ENCODE results near the gene IL26.
"Not testable (repeated sequence)": the region's sequence is repeated elsewhere in the genome, so short reads cannot be mapped to it uniquely, and the experiment has no call there.

IL26 gene

GRCh38 chr12:68234140-68234539 is 8.5 kb upstream of the IL26 start:
- in situ Hi-C loops (cut with MboI; ENCODE audit: low sequenced_read_pairs) = no loop called here
- DNase-seq (ENCODE audit: low spot score in 2 of 2) = no peak

GRCh38 chr12:68233498-68233897 is 7.9 kb upstream of the IL26 start:
- Histone ChIP-seq H3K4me1 (no peaks in the 10 kb centered on the region), H3K9me3 (no peaks in the 10 kb centered on the region), H3K4me3 (no peak overlapping the region), H3K27me3 (ENCODE audit: low read depth) (peaks cover 4% of the 10 kb centered on the region; the same call in 1 of the 2 replicates), H3K36me3 (replicated peaks) (no peaks in the 10 kb centered on the region)
- in situ Hi-C loops (cut with MboI; ENCODE audit: low sequenced_read_pairs) = no loop called here
- DNase-seq (ENCODE audit: low spot score in 2 of 2) = no peak

More at GRCh38 chr12:68234140-68234539, 8.5 kb upstream of the IL26 start:
- H3K4me1 ChIP-seq = no peaks in the 10 kb centered on the region
- peaks cover 4% of the 10 kb centered on the region; the same call in 1 of the 2 replicates for H3K27me3 ChIP-seq (ENCODE audit: low read depth)
- H3K9me3 ChIP-seq = no peaks in the 10 kb centered on the region
- no peak overlapping the region for H3K4me3 ChIP-seq
- H3K36me3 ChIP-seq (replicated peaks) = no peaks in the 10 kb centered on the region

- Histone ChIP-seq H3K9me3 (no peaks in the 10 kb centered on the region), H3K4me1 (no peaks in the 10 kb centered on the region), H3K4me3 (no peak overlapping the region), H3K27me3 (ENCODE audit: low read depth) (peaks cover 4% of the 10 kb centered on the region), H3K36me3 (replicated peaks) (no peaks in the 10 kb centered on the region)
- in situ Hi-C loops (cut with MboI; ENCODE audit: low sequenced_read_pairs) = no loop called here
- no peak for DNase-seq (ENCODE audit: low spot score in 2 of 2)
Measured at GRCh38 chr12:68231691-68232090, 6.1 kb upstream of the IL26 start.

GRCh38 chr12:68231229-68231628 is 5.6 kb upstream of the IL26 start:
- no peak for DNase-seq (ENCODE audit: low spot score in 2 of 2)
- Histone ChIP-seq H3K27me3 (ENCODE audit: low read depth) (peaks cover 4% of the 10 kb centered on the region), H3K9me3 (no peaks in the 10 kb centered on the region), H3K4me1 (no peaks in the 10 kb centered on the region), H3K36me3 (replicated peaks) (no peaks in the 10 kb centered on the region), H3K4me3 (no peak overlapping the region)
- in situ Hi-C loops (cut with MboI; ENCODE audit: low sequenced_read_pairs) = no loop called here

- Histone ChIP-seq H3K27me3 (ENCODE audit: low read depth) (peaks cover 6% of the 10 kb centered on the region), H3K4me1 (no peaks in the 10 kb centered on the region), H3K9me3 (no peaks in the 10 kb centered on the region), H3K36me3 (replicated peaks) (no peaks in the 10 kb centered on the region), H3K4me3 (no peak overlapping the region)
- in situ Hi-C loops (cut with MboI; ENCODE audit: low sequenced_read_pairs) = no loop called here
- DNase-seq (ENCODE audit: low spot score in 2 of 2) = no peak
Measured at GRCh38 chr12:68229956-68230355, 4.3 kb upstream of the IL26 start.

GRCh38 chr12:68227356-68227755 is 1.7 kb upstream of the IL26 start:
- DNase-seq (ENCODE audit: low spot score in 2 of 2) = no peak
- Histone ChIP-seq H3K27me3 (ENCODE audit: low read depth) (peaks cover 8% of the 10 kb centered on the region), H3K4me1 (peaks cover 3% of the 10 kb centered on the region; the same call in 1 of the 2 replicates), H3K36me3 (replicated peaks) (no peaks in the 10 kb centered on the region), H3K4me3 (no peak overlapping the region), H3K9me3 (no peaks in the 10 kb centered on the region)
- in situ Hi-C loops (cut with MboI; ENCODE audit: low sequenced_read_pairs) = no loop called here

GRCh38 chr12:68224613-68225285 is 861 bp downstream of the IL26 start:
- Histone ChIP-seq H3K4me1 (peaks cover 3% of the 10 kb centered on the region; the same call in 1 of the 2 replicates), H3K36me3 (replicated peaks) (no peaks in the 10 kb centered on the region), H3K27me3 (ENCODE audit: low read depth) (peaks cover 9% of the 10 kb centered on the region), H3K4me3 (no peak overlapping the region), H3K9me3 (no peaks in the 10 kb centered on the region)
- in situ Hi-C loops (cut with MboI; ENCODE audit: low sequenced_read_pairs) = no loop called here
- DNase-seq (ENCODE audit: low spot score in 2 of 2) = no peak

GRCh38 chr12:68223067-68223747 is 2.4 kb downstream of the IL26 start:
- H3K27me3 ChIP-seq (ENCODE audit: low read depth) = peaks cover 14% of the 10 kb centered on the region
- no peaks in the 10 kb centered on the region for H3K36me3 ChIP-seq (replicated peaks)
- peak; percentile 79 to 86 for DNase-seq (ENCODE audit: low spot score in 2 of 2)
- in situ Hi-C loops (cut with MboI; ENCODE audit: low sequenced_read_pairs) = no loop called here
- no peak overlapping the region for H3K4me3 ChIP-seq
- H3K4me1 ChIP-seq = peaks cover 3% of the 10 kb centered on the region; the same call in 1 of the 2 replicates
- no peaks in the 10 kb centered on the region for H3K9me3 ChIP-seq

GRCh38 chr12:68222326-68222725 is 3.3 kb downstream of the IL26 start:
- no peak overlapping the region for H3K4me3 ChIP-seq
- no peaks in the 10 kb centered on the region for H3K9me3 ChIP-seq
- no peaks in the 10 kb centered on the region for H3K36me3 ChIP-seq (replicated peaks)
- peaks cover 17% of the 10 kb centered on the region for H3K27me3 ChIP-seq (ENCODE audit: low read depth)
- H3K4me1 ChIP-seq = peaks cover 3% of the 10 kb centered on the region; the same call in 1 of the 2 replicates
- DNase-seq (ENCODE audit: low spot score in 2 of 2) = no peak
- in situ Hi-C loops (cut with MboI; ENCODE audit: low sequenced_read_pairs) = no loop called here

- no peak overlapping the region for H3K4me3 ChIP-seq
- no peaks in the 10 kb centered on the region for H3K36me3 ChIP-seq (replicated peaks)
- H3K9me3 ChIP-seq = no peaks in the 10 kb centered on the region
- peaks cover 3% of the 10 kb centered on the region; the same call in 1 of the 2 replicates for H3K4me1 ChIP-seq
- in situ Hi-C loops (cut with MboI; ENCODE audit: low sequenced_read_pairs) = no loop called here
- DNase-seq (ENCODE audit: low spot score in 2 of 2) = no peak
- peaks cover 24% of the 10 kb centered on the region for H3K27me3 ChIP-seq (ENCODE audit: low read depth)
Measured at GRCh38 chr12:68221497-68221896, 4.1 kb downstream of the IL26 start.

GRCh38 chr12:68210875-68211274 is 14.7 kb downstream of the IL26 start:
- Histone ChIP-seq H3K9me3 (no peaks in the 10 kb centered on the region), H3K27me3 (ENCODE audit: low read depth) (peaks cover 4% of the 10 kb centered on the region; the same call in 1 of the 2 replicates), H3K36me3 (replicated peaks) (no peaks in the 10 kb centered on the region), H3K4me1 (no peaks in the 10 kb centered on the region), H3K4me3 (no peak overlapping the region)
- in situ Hi-C loops (cut with MboI; ENCODE audit: low sequenced_read_pairs) = no loop called here
- DNase-seq (ENCODE audit: low spot score in 2 of 2) = no peak

- H3K4me3 ChIP-seq; H3K9me3 ChIP-seq; H3K4me1 ChIP-seq; H3K27me3 ChIP-seq (ENCODE audit: low read depth); in situ Hi-C loops (cut with MboI; ENCODE audit: low sequenced_read_pairs); H3K36me3 ChIP-seq (replicated peaks): not testable (repeated sequence)
- DNase-seq (ENCODE audit: low spot score in 2 of 2) = peak in 1 of 2 experiments; percentile 38
Measured at GRCh38 chr12:68209048-68209728, 16.4 kb downstream of the IL26 start.

- no peak for DNase-seq (ENCODE audit: low spot score in 2 of 2)
- no peaks in the 10 kb centered on the region for H3K9me3 ChIP-seq
- no peaks in the 10 kb centered on the region for H3K4me1 ChIP-seq
- in situ Hi-C loops (cut with MboI; ENCODE audit: low sequenced_read_pairs) = no loop called here
- H3K36me3 ChIP-seq (replicated peaks) = no peaks in the 10 kb centered on the region
- 0 out of 2 replicates have a peak, but pooled peaks cover 3% of the 10 kb centered on the region for H3K27me3 ChIP-seq (ENCODE audit: low read depth)
- no peak overlapping the region for H3K4me3 ChIP-seq
Measured at GRCh38 chr12:68207276-68207675, 18.3 kb downstream of the IL26 start.

- no peak for DNase-seq (ENCODE audit: low spot score in 2 of 2)
- H3K27me3 ChIP-seq (ENCODE audit: low read depth) = 0 out of 2 replicates have a peak, but pooled peaks cover 3% of the 10 kb centered on the region
- in situ Hi-C loops (cut with MboI; ENCODE audit: low sequenced_read_pairs) = no loop called here
- H3K4me1 ChIP-seq = no peaks in the 10 kb centered on the region
- H3K9me3 ChIP-seq = no peaks in the 10 kb centered on the region
- H3K36me3 ChIP-seq (replicated peaks) = no peaks in the 10 kb centered on the region
- H3K4me3 ChIP-seq = no peak overlapping the region
Measured at GRCh38 chr12:68206446-68206845, 19.2 kb downstream of the IL26 start.

Measured in HAP-1 (cell line).